Kidney capillary endothelial cell (primary cell): ENCODE results near the gene CLSTN2.

Experiments
- DNase-seq: peaks from one replicate; pipeline ENCODE4 v3.0.0-alpha.2; 2018; ENCODE audit warnings: low spot score

The CLSTN2 gene

DNA sequence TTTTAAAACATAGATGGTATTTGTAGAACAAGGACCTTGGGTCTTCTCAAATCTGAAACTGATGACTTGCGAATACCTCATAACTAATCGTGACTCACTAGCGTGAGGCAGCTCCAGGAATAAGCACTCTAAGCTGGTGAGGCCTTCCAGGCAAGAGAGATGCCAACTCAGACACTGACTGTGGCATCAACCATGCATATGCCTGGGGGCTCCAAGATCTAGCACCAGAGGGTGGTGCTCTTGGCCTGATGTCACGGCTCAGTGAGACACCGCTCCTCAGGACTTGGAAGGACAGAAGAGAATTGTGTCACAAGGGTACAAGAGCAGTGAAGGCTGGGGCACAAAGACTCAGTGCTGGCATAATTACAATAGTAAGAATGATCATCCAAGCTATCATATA, 617.9 kb downstream of the CLSTN2 start:
- no peak for DNase-seq

DNA sequence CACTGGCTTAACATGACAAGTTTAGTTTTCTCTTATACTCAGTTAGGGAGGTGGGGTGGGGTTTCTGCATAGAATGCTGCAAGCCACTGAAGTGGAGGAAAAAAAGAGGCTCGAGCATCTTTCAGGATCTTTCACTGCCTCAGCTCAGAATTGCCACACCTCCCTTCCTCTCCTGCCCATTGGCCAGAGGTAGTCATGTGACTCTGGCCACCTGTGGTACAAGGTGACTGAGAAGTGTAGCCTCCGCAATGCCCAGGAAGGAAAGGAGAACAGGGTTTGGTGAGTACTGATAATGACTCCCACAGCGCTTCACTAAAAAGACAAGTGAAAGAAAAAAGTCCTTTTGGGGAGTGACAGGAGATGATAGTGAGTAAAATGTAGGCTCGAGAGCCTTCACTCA, 618.6 kb downstream of the CLSTN2 start:
- no peak for DNase-seq

DNA sequence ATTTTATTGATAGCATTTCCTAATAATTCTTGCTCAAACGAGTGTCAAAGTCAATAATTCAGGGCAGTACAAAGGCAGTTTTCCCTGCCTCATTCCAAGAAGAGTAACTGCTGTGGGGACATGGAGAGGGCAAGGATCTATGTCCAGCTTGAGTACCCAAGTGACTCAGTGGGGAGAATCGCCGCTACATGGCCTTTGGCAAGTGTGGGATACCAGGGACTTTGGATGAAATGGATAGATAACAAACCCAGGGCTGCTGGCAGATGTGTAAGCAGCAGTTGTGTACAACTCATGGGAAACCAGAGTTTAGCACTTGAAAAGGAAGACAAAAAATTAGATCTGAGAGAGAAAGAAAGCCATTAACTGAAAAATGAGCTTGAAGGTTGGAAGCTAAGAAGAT, 620.7 kb downstream of the CLSTN2 start:
- DNase-seq, result no peak

DNA sequence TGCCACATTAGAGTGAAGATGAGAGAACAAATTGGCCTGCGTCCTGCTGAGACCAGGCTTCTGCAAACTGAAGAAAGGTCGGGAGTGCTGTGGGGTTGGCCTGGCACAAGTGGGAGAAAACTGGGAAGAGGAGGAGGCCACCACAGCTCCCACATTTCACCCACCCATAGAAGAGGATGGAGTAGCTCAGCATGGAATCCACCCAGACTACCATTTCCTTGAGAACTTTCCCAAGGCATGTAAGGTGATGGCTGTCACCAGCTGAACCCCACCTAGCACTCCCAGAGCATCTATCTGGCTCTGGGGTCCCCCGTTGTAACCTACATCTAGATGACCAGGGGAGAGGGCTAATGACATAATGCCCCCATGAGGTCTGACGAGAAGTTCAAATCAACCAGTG, 622.5 kb downstream of the CLSTN2 start:
- no peak for DNase-seq

DNA sequence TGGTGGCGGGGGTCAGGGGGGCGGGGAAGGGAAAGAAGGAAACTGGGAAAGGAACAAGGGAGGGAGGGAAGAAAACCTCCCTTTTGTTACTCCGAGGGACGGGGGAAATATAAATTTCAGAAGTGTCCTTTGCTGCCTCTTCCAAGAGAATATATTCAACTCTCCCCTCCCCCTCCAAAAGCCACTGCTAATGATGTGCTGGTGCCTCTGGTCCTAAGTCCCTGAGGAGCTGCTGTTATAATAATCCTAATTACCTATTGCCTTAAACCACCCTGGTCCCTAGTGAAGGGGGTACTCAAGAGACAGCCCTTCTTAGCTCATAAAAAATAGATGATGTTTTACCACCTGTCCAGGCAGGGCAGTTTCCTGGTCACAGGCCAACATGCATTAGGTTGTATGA, 624.6 kb downstream of the CLSTN2 start:
- DNase-seq, result no peak

DNA sequence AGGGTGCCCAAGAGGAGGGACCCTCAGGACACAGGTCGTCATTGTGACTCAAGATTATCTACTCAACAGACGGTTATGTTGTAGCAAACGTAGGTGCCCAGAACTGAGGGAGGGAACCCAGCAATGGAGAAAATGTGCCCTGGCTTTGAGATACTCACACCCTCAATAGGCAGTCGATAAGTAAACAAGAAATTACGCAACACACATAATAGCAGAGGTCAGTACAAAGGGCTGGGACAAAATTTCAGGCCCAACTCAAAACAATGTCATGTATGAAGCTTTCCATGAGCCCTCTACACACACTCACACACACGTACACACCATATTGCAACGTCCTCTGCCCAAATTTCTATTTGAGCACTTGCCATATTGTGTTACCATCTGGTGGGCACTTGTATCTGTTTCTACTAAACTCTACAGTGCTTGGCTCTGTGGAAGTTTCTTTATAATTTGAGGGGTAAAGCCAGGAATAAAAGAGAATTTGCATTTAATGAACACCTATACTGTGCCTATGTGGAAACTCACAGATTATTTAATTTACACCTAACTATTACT, 628.3 kb downstream of the CLSTN2 start:
- DNase-seq, result no peak

DNA sequence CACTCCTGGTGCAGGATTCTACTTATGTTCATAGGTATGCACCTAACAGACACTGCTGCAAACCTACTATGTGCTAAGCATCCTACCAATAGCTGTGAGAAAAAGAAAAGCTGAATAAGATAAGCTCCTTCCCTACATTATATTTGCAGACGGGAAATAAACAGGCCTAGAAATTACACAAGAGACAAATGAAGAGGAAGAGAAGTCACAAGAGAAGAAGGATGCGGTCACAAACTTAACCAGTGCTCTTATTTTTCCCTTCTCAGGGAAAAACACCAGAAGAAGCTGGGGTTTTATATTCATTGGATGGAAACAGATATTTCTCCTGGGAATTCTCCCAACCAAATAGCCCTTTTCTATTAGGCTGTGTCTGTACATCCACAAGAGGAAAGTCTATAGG, 633.1 kb downstream of the CLSTN2 start:
- DNase-seq, result no peak

DNA sequence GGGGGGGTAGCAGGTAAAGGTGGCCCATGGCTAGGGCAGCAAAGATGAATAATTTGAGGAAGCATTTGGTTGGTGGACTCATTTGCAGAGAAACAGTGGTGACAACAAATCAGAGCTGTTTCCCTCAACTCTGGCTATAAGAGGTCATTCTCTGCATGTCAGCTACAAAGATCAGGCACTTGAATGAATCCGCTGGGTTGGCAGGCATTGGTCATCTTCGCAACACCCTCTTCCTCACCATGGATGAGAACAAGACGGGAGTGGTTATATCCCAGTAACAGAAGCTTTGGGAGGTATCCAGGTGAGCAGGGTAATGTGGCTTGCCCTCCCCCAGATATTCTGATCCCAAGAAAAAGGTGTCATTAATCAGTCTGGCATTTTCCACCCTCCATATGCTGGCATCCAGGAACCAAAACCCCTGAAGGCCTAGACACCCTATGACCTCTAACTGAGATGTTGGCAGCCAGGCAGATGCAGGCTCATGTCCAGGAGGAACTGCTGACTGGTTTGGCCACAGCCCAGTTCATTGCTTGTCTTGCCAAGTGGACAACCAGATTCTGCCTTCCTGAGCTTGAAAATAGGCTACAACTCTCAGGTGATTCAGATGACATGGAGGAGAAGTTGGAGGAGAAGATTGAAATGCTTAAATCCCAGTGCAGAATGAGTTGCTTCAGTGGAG, 634.0 kb downstream of the CLSTN2 start:
- DNase-seq, result no peak

DNA sequence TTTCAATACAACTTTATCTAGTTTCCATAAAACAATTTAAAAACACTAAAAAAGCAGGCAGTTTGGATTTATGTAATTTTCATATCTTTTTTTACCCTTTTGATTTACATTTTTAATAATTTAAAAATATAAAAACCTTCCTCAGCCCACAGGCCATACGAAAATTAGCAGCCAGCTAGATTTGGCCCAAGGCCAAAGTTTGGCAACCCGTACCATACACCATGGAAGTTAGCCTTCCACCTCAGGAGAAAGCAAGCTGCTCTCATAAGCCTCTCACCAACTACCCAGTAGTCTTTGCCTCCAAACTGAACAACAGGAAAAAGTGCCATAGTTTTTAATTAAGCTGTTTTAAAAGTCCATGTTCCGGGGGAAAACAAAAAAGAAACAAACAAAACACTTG, 635.6 kb downstream of the CLSTN2 start:
- no peak for DNase-seq

DNA sequence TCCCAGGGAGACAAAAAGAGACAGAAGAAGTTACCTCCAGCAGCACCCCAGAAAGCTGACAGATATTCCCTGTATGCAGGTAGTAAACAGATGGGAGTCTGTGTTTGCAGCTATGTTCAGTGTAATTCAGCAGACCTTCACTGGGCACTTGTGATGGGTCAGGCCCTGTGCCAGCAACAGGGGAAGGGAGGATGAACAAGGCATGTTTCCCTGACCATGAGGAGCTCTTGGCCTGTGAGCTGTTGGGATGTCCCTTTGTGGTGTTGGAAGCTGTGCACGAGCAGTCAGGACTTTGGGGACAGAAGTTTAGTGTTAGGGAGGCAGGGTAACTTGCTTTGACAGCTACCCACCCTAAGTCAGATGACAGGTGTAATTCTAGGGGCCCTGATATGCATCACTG, 636.9 kb downstream of the CLSTN2 start:
- no peak for DNase-seq

DNA sequence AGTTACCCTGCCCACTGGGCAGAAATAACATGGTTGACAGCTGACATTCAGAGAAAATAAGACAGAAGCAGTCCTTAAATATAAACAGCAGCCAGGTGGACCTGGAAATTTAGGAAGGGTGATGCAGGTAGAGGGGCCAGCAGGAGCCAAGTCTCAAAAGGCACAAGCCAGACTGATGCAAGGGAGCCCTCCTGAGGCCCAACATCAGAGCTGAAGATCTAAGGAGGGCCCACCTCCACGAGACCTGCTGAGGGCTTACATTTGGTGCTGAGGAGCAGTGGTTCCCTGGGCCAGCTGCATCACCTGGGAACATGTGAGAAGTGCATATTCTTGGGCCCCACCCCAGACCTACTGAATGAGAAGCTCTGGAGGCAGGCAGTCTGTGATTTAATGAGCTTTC, 637.3 kb downstream of the CLSTN2 start:
- DNase-seq, result no peak

DNA sequence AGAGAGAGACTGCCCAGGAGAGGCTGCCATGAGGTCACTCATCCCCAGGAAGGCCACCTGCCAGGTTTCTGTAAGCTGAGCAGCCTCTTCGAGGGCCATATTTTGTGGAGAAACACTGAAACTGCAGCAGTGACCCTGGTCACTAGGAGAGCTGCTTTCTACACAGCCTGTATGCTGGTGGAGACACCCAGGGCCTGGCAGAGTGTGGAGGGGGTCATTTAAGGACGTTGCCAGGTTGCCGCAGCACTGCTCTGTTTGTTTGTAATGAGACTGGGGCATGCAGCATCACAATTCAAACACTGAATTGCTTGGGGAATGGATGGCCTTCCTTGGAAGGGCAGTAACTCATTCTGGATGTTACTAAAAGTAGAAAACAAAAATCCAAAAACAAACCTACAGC, 638.0 kb downstream of the CLSTN2 start:
- no peak for DNase-seq

DNA sequence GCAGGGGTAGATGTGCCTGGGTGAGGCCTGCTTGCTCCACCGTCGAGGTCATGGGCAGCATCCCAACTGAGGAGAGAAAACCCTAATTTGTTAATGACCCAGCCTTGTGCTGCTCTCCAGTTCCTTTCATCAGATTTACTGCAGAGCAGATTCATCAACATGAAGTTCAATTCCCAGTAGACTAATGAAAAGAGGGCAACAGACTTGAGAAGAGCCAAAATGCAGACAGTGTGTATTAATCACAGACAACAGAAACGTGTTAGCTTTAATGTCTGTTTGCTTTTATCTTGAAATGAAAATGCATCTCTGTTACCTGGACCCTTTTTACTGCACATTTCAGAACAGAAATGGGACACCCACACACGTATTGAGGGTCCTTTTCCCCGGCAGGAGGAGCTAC, 639.4 kb downstream of the CLSTN2 start:
- DNase-seq, result no peak

DNA sequence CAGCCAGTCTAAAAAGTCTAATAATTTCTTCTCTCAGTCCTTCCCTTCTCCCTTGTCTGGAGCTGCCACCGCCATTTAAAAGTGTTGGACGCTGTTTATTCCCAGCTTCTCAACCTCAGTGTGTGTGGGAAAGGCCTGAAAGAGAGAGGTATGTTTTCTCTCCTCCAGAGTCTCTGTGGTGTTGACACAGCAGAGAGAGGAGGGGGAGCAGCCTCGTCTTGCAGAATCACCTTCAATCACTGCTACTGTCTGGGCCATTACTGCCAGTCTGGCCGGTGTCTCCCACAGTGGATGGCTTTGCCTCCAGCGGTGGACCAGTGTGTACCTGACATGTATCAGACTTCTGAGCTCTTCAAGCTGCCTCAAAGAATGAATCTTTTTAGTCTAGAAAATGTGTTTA, 641.5 kb downstream of the CLSTN2 start:
- no peak for DNase-seq

DNA sequence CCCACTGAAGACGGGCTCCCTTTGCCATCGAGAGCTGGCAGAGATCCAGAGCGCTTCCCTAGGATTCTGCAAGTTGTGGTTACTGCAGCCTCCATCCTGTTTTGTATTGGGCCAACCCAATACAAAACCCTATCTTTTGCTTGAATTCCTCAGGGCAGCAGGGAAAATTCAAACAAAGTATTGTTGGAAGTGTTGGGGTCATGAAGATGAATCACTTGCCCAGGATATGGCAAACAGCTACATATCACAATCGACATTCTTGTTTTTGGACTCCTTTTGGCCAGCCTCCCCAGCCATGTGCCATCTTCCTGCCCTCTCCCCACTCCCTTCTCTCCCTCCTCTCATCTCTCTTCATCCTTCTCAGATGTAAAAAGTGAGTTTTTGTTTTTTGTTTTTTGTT, 642.9 kb downstream of the CLSTN2 start:
- DNase-seq, result no peak

DNA sequence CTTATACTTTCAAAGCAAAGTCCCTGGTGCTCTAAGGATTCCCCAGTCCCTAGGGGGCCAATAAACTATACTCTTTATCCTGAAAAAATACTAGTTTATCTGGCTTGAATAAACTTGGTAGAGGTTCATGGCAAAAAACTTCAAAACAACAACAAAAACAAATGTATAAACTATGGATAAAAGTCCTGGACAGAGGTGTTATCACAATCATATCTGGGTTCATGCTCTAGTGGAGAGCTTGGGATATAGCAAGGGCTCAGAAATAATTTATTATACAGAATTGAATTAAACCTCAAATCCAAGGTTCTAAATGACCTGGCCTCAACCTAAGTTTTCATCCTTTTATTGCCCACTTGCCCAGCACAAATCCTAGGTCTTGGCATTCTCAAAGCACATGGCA, 644.3 kb downstream of the CLSTN2 start:
- DNase-seq, result no peak

DNA sequence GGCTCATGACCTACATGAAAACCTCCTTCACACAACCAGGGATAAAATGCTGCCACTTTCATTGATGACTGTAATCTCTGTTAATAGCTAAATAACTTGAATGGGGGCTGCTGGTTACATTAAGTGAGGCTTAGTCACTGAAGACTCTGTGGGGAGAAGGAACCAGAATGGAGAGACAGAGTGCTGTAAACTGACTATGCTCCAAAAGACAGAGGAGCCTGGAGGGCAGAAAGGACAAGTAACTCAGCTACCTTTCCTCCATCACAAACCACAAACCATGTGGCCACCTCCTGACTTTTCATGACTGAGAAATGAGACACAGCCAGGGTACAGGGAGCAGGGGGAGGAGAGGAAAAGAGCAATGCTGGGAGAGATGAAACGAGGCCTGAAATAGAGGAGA, 645.8 kb downstream of the CLSTN2 start:
- no peak for DNase-seq

DNA sequence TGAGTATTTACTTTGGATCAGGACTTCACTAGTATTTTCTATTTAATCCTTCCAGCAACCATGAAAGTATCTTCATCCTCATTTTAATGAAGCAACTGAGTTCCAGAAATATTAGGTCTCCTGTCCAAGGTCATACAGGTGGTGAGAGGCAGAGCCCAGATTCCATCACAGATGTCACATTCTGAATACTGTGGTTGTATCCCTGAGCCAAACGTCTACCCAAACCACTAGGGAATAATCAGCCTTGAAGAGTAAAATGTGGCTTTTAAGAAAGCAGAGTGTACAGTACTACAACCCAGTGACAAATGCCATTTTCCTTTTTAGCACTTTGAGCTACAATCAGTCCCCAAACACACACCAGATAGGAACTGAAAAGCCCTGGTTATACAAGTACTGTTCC, 649.6 kb downstream of the CLSTN2 start:
- DNase-seq, result no peak

DNA sequence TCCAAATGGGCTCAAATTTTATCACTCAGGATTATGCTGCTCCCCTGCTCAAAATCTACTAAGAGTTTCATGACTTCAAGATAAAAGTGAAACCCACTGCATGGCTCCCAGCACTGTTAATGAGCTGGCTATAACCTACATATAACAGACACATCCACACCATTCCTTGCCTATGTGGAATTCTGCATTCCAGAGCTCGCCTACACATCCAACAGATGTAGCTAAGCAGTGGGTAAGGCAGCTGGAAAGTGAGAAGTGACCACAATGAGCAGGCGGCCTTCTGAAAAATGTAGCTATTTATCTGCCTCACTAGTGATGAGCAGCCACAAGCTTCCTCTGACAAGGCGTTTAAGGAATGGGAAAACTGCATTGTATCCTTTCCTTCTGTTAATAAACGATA, 650.8 kb downstream of the CLSTN2 start:
- DNase-seq, result no peak

DNA sequence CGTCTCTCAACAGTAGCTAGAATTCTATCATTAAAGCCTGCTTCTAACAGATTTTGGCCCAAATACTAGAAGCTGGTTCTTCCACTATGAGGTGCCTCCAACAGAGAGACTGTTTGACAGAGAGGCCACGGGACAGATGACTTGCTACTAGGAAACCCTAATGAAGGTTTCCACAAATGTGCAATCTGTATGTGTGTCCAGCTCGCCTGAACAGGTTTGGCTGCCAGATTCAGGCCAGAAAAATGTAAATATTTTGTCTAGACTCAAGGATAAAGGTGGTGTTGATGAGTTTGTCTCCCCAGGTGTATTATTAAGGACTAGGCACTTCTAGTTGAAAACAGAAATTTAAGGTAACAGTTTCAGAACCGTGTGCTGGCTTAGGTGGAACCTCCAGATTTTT, 651.3 kb downstream of the CLSTN2 start:
- DNase-seq, result no peak

DNA sequence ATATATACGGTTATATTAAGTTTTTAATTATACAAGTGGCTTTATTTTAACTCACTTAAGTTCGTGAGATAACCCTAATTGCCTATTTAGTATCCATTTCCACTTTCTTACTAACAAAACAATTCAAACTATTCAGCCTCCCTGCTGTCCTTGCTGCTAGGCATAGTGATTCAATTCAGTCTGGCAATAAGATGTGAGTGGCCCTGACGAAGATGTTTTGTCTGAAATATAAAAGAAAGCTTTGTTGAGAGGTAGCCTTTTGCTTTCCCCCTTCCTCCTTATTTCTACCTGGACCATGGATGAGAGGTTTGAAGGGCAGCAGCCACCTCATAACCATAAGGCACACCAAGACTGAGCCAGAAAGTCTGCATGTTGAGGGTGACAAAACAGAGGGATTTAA, 653.6 kb downstream of the CLSTN2 start:
- no peak for DNase-seq

DNA sequence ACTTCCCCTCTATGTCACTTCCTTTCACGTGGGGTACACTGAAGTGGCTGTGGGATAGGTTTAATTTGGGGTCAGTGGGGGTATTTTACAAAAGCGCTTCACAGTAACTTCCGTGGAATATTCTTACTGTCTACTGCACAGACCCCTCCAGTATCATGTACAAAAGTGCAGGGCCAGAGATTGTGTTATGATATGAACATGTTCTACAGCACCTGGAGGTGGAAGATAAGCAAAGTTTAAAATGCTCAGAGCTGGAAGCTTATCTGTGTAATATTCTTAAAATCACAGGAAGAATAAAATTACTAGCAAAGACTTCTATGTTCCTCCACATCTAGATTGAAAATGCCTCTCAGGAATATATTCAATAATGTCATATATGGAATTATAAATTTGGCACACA, 658.8 kb downstream of the CLSTN2 start:
- DNase-seq, result no peak

DNA sequence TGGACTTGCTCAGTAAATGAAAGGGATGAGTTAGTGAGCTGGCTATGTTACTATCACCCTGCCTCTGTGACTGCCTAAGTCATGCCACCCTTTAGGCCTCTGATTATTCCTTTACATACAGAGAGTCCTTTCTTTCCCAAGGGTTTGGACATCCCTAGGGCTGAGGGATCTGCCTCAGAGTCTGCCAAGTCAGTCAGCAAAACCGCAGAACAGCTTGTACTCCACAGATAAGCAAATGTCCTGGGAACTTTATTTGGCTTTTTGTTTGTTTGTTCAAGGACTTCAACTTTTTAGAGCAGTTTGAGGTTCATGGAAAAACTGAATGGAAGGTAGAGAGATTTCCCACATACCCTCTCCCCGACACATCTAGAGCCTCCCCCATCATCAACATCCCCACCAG, 660.3 kb downstream of the CLSTN2 start:
- no peak for DNase-seq

DNA sequence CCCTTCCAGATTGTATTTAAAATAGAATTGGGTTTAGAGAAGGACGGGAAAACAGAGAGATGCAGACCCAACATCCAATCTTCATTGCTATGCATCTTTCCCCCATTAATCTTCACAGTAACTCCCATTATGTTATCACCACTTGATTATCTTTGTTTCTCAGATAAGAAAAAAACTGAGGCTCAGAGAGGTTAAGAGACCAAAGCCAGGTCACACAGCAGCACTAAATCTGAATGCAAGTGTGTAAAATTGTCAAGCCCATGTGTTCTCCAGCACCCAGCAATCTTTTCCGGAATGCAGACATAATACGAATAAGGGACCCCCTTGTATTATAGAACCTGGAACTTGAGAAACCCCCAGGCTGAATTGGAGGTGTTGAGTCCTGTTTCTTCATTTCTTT, 662.4 kb downstream of the CLSTN2 start:
- DNase-seq, result no peak

DNA sequence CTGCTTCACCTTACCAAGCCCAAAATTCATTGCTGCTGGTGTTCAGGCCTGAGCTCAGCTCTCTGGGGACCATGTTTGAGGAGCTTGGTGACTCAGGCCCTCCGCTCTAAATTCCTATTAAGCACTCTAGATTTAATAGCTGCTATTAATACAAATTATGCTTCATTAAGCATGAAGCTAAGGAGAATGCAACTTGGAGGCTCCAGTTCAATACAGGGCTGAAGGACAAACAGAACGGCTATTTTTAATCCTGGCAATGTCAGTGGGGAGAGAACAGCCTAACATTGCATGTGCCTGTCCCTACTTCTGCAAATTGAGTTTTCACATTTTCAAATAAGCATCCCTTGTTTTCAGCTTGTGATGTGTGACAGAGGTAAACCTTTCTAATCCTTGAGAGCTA, 662.8 kb downstream of the CLSTN2 start:
- no peak for DNase-seq
